Ovary (tissue), 3 donors: ENCODE measurements around the gene SH3RF3.

Experiments
- CTCF ChIP-seq, 3 donors: fragments of 450-650 bp in 2 of 3; fragments of 200-600 bp in 1 of 3; IDR thresholded peaks; one replicate each; pipeline versions ENCODE4 v1.5.1 to v1.8.0; 2016 to 2022; ENCODE audit warnings: antibody characterized with exemption in 3 of 3, mild to moderate bottlenecking in 1 of 3
- POLR2A ChIP-seq: fragments of 450-650 bp; IDR thresholded peaks from one replicate; pipeline ENCODE4 v1.6.1; 2017; ENCODE audit warnings: antibody characterized with exemption, mild to moderate bottlenecking, moderate library complexity
- donor health status: DM: no; HTN: no; CAD: no.

- no peak for TF ChIP-seq CTCF (IDR thresholded peaks at IDR 0.05)
- no peak for TF ChIP-seq POLR2A
Observed at GRCh38 chr2:109317471-109318095, 188.6 kb downstream of the SH3RF3 start.
